Measurements from ENCODE around the gene MAPRE2.
"Not testable (repeated sequence)": the region's sequence is repeated elsewhere in the genome, so short reads cannot be mapped to it uniquely, and the experiment has no call there.

MAPRE2 gene

DNA sequence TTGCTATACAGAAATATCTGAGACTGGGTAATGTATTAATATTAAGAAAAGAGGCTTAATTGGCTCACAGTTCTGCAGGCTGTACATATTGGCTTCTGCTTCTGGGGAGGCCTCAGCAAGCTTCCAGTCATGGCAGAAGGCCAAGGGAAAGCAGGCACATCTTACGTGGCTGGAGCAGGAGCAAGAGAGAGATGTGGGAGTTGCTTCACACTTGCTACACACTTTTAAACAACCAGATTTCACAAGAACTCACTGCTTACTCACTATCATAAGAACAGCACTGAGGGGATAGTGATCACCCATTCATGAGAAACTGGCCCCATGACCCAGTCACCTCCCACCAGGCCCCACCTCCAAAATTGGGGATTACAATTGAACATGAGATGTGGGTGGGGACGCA is 50.6 kb downstream of the MAPRE2 start:
- no peak for DNase-seq (ENCODE audit: low spot score)

GRCh38 chr18:35095983-35096676 is 54.9 kb downstream of the MAPRE2 start:
- no peak for DNase-seq (ENCODE audit: low spot score)

- DNase-seq (ENCODE audit: low spot score): no peak
Observed at GRCh38 chr18:35096677-35097011, 55.4 kb downstream of the MAPRE2 start.

GRCh38 chr18:35097195-35097594 is 56.0 kb downstream of the MAPRE2 start:
- DNase-seq (ENCODE audit: low spot score): no peak

DNA sequence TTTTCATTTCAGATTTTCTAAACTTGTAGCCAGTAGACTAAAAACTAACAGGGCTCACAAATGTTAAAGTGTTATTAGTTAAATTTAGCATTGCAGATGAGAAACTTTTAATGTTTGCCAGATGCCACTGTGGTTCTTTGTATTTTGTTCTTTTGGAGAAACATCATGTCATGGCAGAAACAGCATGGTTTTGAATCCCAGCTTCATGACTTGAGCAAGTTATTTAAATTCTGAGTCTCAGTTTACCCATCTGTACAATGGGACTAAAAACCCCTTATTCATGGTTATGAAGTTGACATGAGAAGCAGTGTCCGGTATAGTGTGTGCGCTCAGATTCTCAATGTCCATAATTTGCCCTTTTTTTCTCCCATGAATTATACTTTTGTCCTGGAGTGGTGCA is 56.5 kb downstream of the MAPRE2 start:
- DNase-seq (ENCODE audit: low spot score): no peak

DNA sequence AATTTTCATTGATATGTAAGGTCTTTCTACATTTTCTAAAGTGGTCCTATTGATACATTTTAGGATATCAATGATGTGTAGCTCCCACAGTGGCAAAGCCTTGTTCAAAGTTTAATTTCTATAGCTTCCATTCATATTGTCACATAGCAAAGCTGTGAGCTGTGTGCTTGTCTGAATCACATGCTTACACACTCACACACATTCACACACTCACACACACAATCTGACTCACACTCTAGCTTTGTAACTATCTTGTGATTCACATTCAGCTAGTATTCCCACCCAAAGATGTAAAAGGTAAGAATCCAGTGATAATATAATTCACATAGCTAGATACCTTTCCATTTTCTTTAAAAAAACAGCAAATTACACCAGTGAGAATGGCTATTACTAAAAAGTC is 58.7 kb downstream of the MAPRE2 start:
- DNase-seq (ENCODE audit: low spot score): no peak

- DNase-seq (ENCODE audit: low spot score): no peak
Observed at GRCh38 chr18:35104391-35105051, 63.3 kb downstream of the MAPRE2 start.

DNA sequence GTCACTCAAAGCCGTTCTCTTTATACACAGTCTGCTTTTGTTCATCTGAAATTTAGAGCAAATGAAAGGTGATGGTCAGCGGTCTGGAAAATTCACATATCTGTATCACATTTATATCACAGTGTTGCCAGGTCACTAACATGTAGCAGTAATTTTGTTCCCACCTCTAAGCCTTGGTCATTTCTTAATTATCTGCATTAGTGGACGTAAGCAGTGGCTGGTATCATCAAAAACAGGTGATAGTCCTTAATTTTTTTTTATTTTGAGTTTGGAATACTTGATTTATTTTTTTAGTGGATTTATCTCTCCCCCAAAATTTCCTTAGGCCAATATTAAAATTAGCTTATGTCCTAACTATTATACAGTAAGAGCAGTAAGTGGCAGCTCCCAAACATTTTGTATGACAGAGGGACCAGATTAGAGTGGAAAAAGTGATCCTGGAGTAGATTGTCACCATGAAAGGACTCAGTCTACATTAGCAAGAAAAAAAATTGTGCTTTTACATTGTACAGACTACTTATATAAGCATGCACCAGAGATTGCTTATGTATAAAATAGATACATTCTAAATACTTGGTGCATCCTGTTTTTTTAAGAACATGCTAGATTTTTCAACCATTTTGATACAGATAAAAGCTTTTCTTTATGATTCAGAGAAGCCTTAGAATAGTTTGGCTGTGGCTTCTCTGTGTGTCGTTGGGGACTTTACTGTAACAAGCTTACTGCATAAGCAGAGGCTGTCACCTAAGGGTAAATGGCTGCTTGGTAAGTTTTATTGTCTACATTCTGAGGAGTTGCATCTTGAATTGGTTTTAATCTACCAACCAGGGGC is 65.0 kb downstream of the MAPRE2 start:
- peak; percentile 16 for DNase-seq (ENCODE audit: low spot score)

GRCh38 chr18:35106845-35107148 is 65.6 kb downstream of the MAPRE2 start:
- no peak for DNase-seq (ENCODE audit: low spot score)

DNA sequence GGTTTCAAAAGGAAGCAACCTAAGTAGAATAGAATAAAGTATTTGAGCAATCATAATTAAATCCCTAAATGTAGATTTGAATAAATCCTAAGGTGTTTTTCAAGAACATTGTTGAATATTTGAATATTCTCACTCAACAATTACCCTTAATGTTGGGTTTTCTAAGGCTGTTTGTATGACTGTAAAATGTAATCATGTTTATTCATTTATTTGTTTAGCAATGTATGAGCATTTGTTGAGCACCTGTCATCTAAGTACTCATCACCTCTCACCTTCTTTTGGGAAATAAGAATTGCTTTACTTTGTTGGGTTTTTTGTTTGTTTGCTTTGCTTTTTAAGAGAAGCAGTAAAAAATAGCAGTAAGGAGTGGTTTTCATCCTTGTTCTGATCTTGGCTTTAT is 66.0 kb downstream of the MAPRE2 start:
- DNase-seq (ENCODE audit: low spot score): no peak

- DNase-seq (ENCODE audit: low spot score): not testable (repeated sequence)
Observed at GRCh38 chr18:35108088-35108487, 66.9 kb downstream of the MAPRE2 start.

GRCh38 chr18:35110059-35110458 is 68.8 kb downstream of the MAPRE2 start:
- no peak for DNase-seq (ENCODE audit: low spot score)

DNA sequence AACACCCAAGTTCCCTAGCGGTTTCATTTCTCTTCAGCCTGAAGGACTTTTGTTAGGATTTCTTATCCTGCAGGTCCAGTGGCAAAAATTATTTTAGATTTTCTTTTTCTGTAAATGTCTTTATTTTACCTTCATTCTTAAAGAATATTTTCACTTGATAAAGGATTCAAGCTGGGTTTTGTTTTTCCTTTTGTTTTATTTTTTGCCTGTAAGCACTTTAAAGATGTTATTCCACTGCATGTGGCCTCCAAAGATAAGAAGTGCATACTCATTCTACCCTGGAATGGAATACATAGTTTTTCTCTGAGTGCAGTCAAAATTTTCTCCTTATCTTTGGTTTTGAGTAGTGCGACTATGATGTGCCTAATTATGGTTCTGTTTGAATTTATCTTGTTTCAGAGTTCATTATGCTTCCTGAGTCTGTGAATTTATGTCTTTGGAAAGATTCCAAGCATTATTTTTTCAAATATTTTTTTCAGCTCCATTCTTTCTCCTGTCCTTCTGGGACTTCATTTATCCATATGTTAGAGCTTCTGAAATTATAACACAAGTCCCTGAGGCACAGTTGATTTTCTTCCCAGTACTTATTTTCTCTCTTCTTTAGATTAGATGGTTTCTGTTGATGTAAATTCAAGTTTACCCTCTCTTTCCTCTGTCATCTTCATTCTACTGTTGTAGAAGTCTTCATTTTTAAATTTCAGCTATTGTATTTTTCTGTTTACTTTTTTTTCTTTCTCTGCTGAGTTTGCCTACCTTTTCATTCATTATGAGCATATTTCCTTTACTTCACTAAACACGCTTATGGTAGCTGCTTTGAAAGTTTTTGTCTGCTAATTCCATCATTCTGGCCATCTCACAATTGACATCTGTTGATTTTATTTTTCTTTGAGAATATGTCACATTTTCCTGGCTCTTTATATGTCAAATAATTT is 69.6 kb downstream of the MAPRE2 start:
- DNase-seq (ENCODE audit: low spot score): no peak

DNA sequence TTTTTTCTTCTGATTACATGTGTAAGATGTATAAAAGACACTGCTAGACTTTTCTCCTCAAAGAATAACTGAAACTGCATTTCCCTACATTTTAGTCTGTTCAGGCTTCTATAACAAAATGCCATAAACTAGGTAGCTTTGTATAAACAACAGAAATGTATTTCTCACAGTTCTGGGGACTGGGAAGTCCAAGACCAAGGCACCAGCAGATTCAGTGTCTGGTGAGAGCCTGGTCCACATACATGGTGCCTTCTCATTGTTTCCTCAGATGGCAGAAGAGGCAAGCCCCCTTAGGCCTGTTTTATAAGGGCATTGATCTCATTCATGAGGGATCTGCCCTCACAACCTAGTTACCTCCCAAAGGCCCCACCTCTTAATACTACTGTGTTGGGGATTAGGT is 71.5 kb downstream of the MAPRE2 start:
- DNase-seq (ENCODE audit: low spot score): no peak

- no peak for DNase-seq (ENCODE audit: low spot score)
Observed at GRCh38 chr18:35114305-35114704, 73.1 kb downstream of the MAPRE2 start.

DNA sequence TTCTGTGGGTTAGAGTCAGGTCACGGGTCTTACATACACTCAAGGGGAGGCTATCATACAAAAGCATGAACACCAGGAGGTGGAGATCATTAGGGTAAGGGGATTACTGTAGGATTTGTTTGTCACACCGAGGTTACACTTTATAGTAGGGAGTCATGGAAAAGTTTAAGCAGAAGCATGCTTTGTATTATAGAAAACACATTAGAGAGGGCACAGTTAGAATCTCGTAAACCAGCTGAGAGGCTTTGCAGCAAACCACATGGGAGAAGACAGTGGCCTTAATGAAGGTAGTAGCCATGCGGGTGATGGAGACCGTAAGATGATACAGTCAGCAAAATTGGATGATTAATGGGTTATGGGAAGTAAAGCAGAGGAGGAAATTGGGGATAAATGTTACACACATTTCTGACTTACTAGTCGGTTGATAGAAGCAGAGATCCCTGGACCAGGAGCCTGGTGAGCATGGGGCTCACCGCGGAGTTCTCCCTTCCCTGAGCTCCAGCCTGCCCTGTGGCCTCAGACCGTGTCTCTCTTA is 75.6 kb downstream of the MAPRE2 start:
- DNase-seq (ENCODE audit: low spot score): no peak

GRCh38 chr18:35117372-35117771 is 76.2 kb downstream of the MAPRE2 start:
- no peak for DNase-seq (ENCODE audit: low spot score)

- DNase-seq (ENCODE audit: low spot score): no peak
Observed at GRCh38 chr18:35117951-35118411, 76.8 kb downstream of the MAPRE2 start.

DNA sequence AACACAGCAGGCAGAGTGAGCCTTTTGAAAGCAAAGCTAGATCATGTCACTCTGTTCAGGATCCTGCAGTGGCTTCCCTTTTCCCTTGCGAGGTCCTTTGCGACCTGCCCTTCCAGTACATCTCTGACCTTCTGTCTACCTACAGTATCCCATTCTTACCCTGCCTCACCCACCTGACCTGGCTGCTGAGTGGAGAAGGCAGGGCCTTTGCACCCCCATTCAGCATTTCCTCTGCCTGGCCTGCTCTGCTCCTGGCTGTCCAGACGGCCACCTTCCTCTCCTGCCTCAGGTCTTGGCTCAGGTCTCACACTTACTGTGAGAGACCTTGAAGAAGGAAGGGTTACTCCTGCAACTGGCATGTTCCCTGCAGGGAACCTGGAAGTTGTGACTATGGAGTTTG is 77.4 kb downstream of the MAPRE2 start:
- DNase-seq (ENCODE audit: low spot score): no peak

- no peak for DNase-seq (ENCODE audit: low spot score)
Observed at GRCh38 chr18:35121038-35121437, 79.8 kb downstream of the MAPRE2 start.

- no peak for DNase-seq (ENCODE audit: low spot score)
Observed at GRCh38 chr18:35121531-35121930, 80.3 kb downstream of the MAPRE2 start.

All from CD4-positive, alpha-beta T cell treated with Interleukin-6 at 100 ng/mL for 8 hours (primary cell).